ENCODE data around the gene PRDM5.

DNA sequence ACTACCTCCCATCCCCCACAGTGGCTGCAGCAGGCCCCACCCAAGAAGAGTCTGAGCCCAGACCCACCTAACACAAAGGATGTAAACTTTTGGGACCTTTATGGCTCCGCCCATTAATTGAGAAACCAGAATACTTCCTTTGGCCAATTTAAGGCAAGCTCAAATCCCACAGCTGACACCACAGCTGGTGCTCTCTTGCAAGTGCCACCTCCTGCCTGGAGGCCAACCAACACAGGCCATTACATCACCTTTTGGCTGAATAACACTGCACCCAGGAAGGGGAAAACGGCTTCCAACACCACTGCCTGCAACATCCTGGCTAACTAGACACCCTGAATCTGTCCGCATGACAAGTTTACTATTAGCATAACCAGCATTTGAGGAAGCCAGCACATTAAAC, 248.8 kb downstream of the PRDM5 start:
- TF ChIP-seq, protein P1, sequence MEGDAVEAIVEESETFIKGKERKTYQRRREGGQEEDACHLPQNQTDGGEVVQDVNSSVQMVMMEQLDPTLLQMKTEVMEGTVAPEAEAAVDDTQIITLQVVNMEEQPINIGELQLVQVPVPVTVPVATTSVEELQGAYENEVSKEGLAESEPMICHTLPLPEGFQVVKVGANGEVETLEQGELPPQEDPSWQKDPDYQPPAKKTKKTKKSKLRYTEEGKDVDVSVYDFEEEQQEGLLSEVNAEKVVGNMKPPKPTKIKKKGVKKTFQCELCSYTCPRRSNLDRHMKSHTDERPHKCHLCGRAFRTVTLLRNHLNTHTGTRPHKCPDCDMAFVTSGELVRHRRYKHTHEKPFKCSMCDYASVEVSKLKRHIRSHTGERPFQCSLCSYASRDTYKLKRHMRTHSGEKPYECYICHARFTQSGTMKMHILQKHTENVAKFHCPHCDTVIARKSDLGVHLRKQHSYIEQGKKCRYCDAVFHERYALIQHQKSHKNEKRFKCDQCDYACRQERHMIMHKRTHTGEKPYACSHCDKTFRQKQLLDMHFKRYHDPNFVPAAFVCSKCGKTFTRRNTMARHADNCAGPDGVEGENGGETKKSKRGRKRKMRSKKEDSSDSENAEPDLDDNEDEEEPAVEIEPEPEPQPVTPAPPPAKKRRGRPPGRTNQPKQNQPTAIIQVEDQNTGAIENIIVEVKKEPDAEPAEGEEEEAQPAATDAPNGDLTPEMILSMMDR (IDR thresholded peaks at IDR 0.05), result no peak
- TF ChIP-seq POLR2A (IDR thresholded peaks at IDR 0.05) (no peak), EP300 (IDR thresholded peaks at IDR 0.05) (no peak)
